Chondrocyte (in vitro differentiated cells): ENCODE data around the gene TDRD9. TPM values are rescaled to one million over a fixed set of nuclear protein-coding genes. Genes with fewer than 3 reads are reported as not detected.

Experiments used
- DNase-seq: peaks from one replicate; pipeline ENCODE4 v3.0.0; 2021; ENCODE audit warnings: mixed read lengths, low spot score
- H3K27ac Mint-ChIP-seq: one replicate; pipeline ENCODE4 v1.8.0; 2021; ENCODE audit warnings: mild to moderate bottlenecking, moderate library complexity, mixed read lengths; ENCODE audit not compliant: unreplicated experiment
- H3K27me3 Mint-ChIP-seq: 2 replicates; pipeline ENCODE4 v1.8.0; 2021; ENCODE audit warnings: low read depth, mixed read lengths
- H3K36me3 Mint-ChIP-seq: 2 replicates; pipeline ENCODE4 v1.8.0; 2021; ENCODE audit warnings: low read depth, mixed read lengths
- H3K4me1 Mint-ChIP-seq: 2 replicates; pipeline ENCODE4 v1.8.0; 2021; ENCODE audit warnings: low read depth, mild to moderate bottlenecking, mixed read lengths
- H3K4me3 Mint-ChIP-seq: one replicate; pipeline ENCODE4 v1.8.0; 2021; ENCODE audit warnings: mild to moderate bottlenecking, moderate library complexity, mixed read lengths; ENCODE audit not compliant: unreplicated experiment
- H3K9me3 Mint-ChIP-seq: 2 replicates; pipeline ENCODE4 v1.8.0; 2021; ENCODE audit warnings: low read depth, mixed read lengths
- total RNA-seq: library from RNA; stranded (reverse); gene quantifications from 3 replicates; pipeline ENCODE4 v1.2.1, GENCODE V29; 2021
- TF ChIP-seq, protein P1 (sequence below): fragments of 200-600 bp; sonication (generic); IDR thresholded peaks from 2 replicates; pipeline ENCODE4 v1.5.0; 2021; ENCODE audit warnings: antibody characterized with exemption, mild to moderate bottlenecking, moderate library complexity

Gene TDRD9
- total RNA-seq, 1 donor from 2014 or later, result not detected

DNA sequence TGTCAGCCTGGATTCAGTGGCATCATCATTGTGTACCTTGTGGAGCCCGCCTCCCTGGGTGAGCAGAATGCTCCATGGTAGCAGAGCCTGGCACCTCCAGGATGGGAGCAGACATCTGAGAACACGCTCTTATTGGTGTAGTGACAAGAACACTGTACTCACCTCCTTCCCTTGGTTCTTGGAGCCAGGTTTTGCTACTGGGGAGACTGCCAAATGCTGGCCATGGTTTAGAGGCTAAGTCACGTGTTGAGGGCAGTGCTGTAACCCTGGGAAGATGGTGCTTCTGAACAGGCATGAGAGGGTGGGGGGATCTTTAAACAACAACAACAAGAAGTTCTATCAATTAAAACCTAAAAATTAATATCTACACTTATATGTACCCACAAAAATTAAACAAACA lies 109.6 kb downstream of the TDRD9 start:
- H3K36me3 Mint-ChIP-seq, result no peaks in the 10 kb centered on the region

DNA sequence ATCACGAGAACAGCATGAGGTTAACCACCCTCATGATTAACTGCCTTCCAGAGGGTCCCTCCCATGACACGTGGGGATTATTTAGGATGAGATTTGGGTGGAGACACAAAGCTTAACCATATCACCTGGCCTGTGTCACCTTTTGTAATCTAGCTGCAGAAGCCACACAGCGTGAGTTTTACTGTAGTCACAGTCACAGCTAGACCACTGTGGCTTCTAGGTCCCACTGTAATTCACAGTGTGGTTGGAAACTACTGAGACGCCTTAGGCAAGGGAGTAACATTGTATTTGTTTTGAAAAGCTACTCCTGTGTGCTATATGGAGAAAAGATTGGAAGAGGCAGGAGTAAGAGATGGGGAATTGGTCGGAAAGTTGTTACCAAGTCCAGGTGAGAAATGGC lies 111.0 kb downstream of the TDRD9 start:
- Mint-ChIP-seq H3K4me1 (no peaks in the 10 kb centered on the region), H3K4me3 (no peak overlapping the region), H3K27ac (no peak overlapping the region), H3K9me3 (no peaks in the 10 kb centered on the region), H3K36me3 (no peaks in the 10 kb centered on the region), H3K27me3 (peaks cover 44% of the 10 kb centered on the region)
- TF ChIP-seq, protein P1, sequence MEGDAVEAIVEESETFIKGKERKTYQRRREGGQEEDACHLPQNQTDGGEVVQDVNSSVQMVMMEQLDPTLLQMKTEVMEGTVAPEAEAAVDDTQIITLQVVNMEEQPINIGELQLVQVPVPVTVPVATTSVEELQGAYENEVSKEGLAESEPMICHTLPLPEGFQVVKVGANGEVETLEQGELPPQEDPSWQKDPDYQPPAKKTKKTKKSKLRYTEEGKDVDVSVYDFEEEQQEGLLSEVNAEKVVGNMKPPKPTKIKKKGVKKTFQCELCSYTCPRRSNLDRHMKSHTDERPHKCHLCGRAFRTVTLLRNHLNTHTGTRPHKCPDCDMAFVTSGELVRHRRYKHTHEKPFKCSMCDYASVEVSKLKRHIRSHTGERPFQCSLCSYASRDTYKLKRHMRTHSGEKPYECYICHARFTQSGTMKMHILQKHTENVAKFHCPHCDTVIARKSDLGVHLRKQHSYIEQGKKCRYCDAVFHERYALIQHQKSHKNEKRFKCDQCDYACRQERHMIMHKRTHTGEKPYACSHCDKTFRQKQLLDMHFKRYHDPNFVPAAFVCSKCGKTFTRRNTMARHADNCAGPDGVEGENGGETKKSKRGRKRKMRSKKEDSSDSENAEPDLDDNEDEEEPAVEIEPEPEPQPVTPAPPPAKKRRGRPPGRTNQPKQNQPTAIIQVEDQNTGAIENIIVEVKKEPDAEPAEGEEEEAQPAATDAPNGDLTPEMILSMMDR, result no peak
- DNase-seq, result no peak

More for the DNA sequence above, 109.6 kb downstream of the TDRD9 start:
- no peak for DNase-seq
- Mint-ChIP-seq H3K4me1 (no peaks in the 10 kb centered on the region), H3K27ac (no peak overlapping the region), H3K4me3 (no peak overlapping the region), H3K27me3 (peaks cover 53% of the 10 kb centered on the region), H3K9me3 (no peaks in the 10 kb centered on the region)
- TF ChIP-seq, protein P1, result no peak

- Mint-ChIP-seq H3K27me3 (peaks cover 42% of the 10 kb centered on the region), H3K36me3 (no peaks in the 10 kb centered on the region), H3K27ac (no peak overlapping the region), H3K4me3 (no peak overlapping the region), H3K4me1 (no peaks in the 10 kb centered on the region), H3K9me3 (no peaks in the 10 kb centered on the region)
- TF ChIP-seq, protein P1, result no peak
- no peak for DNase-seq
Measured at GRCh38 chr14:104040539-104040938, 112.3 kb downstream of the TDRD9 start.

DNA sequence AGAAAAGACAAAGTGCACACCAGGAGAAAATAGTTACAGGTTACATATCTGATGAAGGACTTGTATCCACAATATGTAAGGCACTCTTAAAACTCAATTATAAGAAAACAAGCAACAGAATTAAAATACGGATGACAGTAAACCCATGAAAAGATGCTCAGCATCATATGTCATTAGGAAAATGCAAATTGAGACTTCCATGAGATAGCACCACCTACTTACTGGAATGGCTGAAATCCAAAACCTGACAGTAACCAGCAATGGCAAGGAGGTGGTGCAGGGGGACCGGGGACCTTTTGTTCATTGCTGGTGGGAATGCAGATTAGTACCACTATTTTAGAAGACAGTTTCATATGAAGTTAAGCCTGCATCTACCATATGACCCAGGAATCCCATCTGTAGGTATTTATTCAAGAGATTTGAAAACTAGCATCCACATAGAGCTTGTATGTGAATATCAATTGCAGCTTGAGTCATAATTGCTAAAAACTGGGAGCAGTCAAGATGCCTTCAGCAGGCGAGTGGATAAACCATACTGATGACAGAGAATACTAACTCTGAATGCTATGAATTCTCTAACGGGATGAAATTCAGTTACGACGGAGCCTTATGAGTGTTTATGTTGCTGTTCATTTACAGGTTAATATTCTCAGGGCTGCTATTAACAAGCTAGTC lies 113.3 kb downstream of the TDRD9 start:
- Mint-ChIP-seq H3K27ac (no peak overlapping the region), H3K4me1 (no peaks in the 10 kb centered on the region), H3K27me3 (peaks cover 40% of the 10 kb centered on the region), H3K4me3 (no peak overlapping the region), H3K36me3 (no peaks in the 10 kb centered on the region), H3K9me3 (no peaks in the 10 kb centered on the region)
- TF ChIP-seq, protein P1, result no peak
- DNase-seq, result no peak

- H3K36me3 Mint-ChIP-seq, result peaks cover 2% of the 10 kb centered on the region
- H3K27me3 Mint-ChIP-seq, result peaks cover 36% of the 10 kb centered on the region
- no peak overlapping the region for H3K4me3 Mint-ChIP-seq
- peaks cover 7% of the 10 kb centered on the region for H3K4me1 Mint-ChIP-seq
- TF ChIP-seq, protein P1, result no peak
- peaks cover 4% of the 10 kb centered on the region for H3K9me3 Mint-ChIP-seq
- DNase-seq, result no peak
- no peak overlapping the region for H3K27ac Mint-ChIP-seq
Measured at GRCh38 chr14:104044016-104044415, 115.8 kb downstream of the TDRD9 start.
